Body of pancreas (tissue), 4 donors: ENCODE results near the gene SLC9A6.

Experiments
- CTCF ChIP-seq, 7 experiments: fragments of 450-650 bp in 4 of 7; fragments of 200-600 bp in 3 of 7; sonication (generic) in 3 of 7; IDR thresholded peaks; one replicate each; pipeline ENCODE4 v1.5.1; 2016 to 2019; ENCODE audit warnings: antibody characterized with exemption in 7 of 7
- POLR2A ChIP-seq, 3 donors: fragments of 450-650 bp; IDR thresholded peaks; one replicate each; pipeline ENCODE4 v1.6.1; 2016; ENCODE audit warnings: antibody characterized with exemption in 3 of 3, mild to moderate bottlenecking in 2 of 3

GRCh38 chrX:135973548-135974278, 11.5 kb upstream of the SLC9A6 start, which contains the start of gene MMGT1:
- peak in 3 of 7 experiments; percentile 13 to 34 (median 29) for TF ChIP-seq CTCF (IDR thresholded peaks at IDR 0.05)
- TF ChIP-seq POLR2A (IDR thresholded peaks at IDR 0.05), result peak; percentile 29 to 70 (median 69)
